ENCODE data around the gene CMTM8.

Gene CMTM8

GRCh38 chr3:32355751-32356291, 117.3 kb downstream of the CMTM8 start:
- H3K27me3 ChIP-seq (ENCODE audit: control insufficient read depth in 1 of 2, insufficient read depth in 1 of 2, low read length in 2 of 2), result peaks cover 0 to 16% of the 10 kb centered on the region in 2 experiments
- no peaks in the 10 kb centered on the region for H3K36me3 ChIP-seq (ENCODE audit: control insufficient read depth in 1 of 2, insufficient read depth in 2 of 2, low read depth in 1 of 2, low read length in 2 of 2)
- no peak overlapping the region for H3K27ac ChIP-seq (ENCODE audit: low read length, poor library complexity, severe bottlenecking)
- H2BK15ac ChIP-seq (ENCODE audit: low read depth, poor library complexity, severe bottlenecking), result peak overlapping the region; percentile 46
- H4K8ac ChIP-seq (ENCODE audit: low read length), result no peak overlapping the region
- H3K79me1 ChIP-seq (replicated peaks; ENCODE audit: low read length, poor library complexity, severe bottlenecking), result peaks cover 3% of the 10 kb centered on the region
- H3K18ac ChIP-seq (ENCODE audit: low read depth in 1 of 2, low read length in 2 of 2), result no peak overlapping the region
- H2BK5ac ChIP-seq (ENCODE audit: low read depth, low read length, poor library complexity, severe bottlenecking), result no peak overlapping the region
- H3K4me3 ChIP-seq (ENCODE audit: insufficient read depth in 1 of 2, low read depth in 1 of 2, low read length in 2 of 2), result no peak overlapping the region
- H3K23ac ChIP-seq (ENCODE audit: low read length in 2 of 2), result no peak overlapping the region
- H3K14ac ChIP-seq (ENCODE audit: low read length in 2 of 2), result no peak overlapping the region
- H3K9me3 ChIP-seq (ENCODE audit: control insufficient read depth, low read length), result no peaks in the 10 kb centered on the region
- no peak overlapping the region for H3K4ac ChIP-seq (ENCODE audit: low read depth in 1 of 2, low read length in 2 of 2)
- peaks cover 6% of the 10 kb centered on the region for H3K4me1 ChIP-seq (ENCODE audit: control insufficient read depth, insufficient read depth, low read depth, low read length)
- WGBS, result 94% methylated on average over 7 of the region's 8 CpGs
- H2BK120ac ChIP-seq (ENCODE audit: low read depth, low read length), result no peak overlapping the region
- no peak overlapping the region for H2BK12ac ChIP-seq (ENCODE audit: low read length in 2 of 2)
- H3K9ac ChIP-seq (ENCODE audit: low read length), result no peak overlapping the region
- no peak overlapping the region for H2AK5ac ChIP-seq (ENCODE audit: low read length, severe bottlenecking)
- H3K4me2 ChIP-seq (ENCODE audit: low read length, poor library complexity, severe bottlenecking), result no peak overlapping the region
- no peak for DNase-seq
- no peak overlapping the region for H2AFZ ChIP-seq (ENCODE audit: low read depth, low read length)
- H4K91ac ChIP-seq (ENCODE audit: low read length), result no peak overlapping the region

GRCh38 chr3:32359766-32360492, 121.4 kb downstream of the CMTM8 start:
- Histone ChIP-seq H2AFZ (ENCODE audit: low read depth, low read length) (no peak overlapping the region), H3K4me1 (ENCODE audit: control insufficient read depth, insufficient read depth, low read depth, low read length) (peaks cover 6% of the 10 kb centered on the region), H3K36me3 (ENCODE audit: control insufficient read depth in 1 of 2, insufficient read depth in 2 of 2, low read depth in 1 of 2, low read length in 2 of 2) (no peaks in the 10 kb centered on the region), H3K27me3 (ENCODE audit: control insufficient read depth in 1 of 2, insufficient read depth in 1 of 2, low read length in 2 of 2) (peaks cover 0 to 20% of the 10 kb centered on the region in 2 experiments), H3K23ac (ENCODE audit: low read length in 2 of 2) (no peak overlapping the region), H2BK5ac (ENCODE audit: low read depth, low read length, poor library complexity, severe bottlenecking) (no peak overlapping the region), H3K18ac (ENCODE audit: low read depth in 1 of 2, low read length in 2 of 2) (no peak overlapping the region), H3K9ac (ENCODE audit: low read length) (no peak overlapping the region), H3K4ac (ENCODE audit: low read depth in 1 of 2, low read length in 2 of 2) (no peak overlapping the region), H4K91ac (ENCODE audit: low read length) (no peak overlapping the region), H4K8ac (ENCODE audit: low read length) (no peak overlapping the region), H2BK12ac (ENCODE audit: low read length in 2 of 2) (no peak overlapping the region), H3K4me3 (ENCODE audit: insufficient read depth in 1 of 2, low read depth in 1 of 2, low read length in 2 of 2) (no peak overlapping the region), H2BK15ac (ENCODE audit: low read depth, poor library complexity, severe bottlenecking) (no peak overlapping the region), H2BK120ac (ENCODE audit: low read depth, low read length) (no peak overlapping the region), H3K27ac (ENCODE audit: low read length, poor library complexity, severe bottlenecking) (peak overlapping the region; percentile 8), H3K79me1 (replicated peaks; ENCODE audit: low read length, poor library complexity, severe bottlenecking) (peaks cover 3% of the 10 kb centered on the region), H2AK5ac (ENCODE audit: low read length, severe bottlenecking) (no peak overlapping the region), H3K14ac (ENCODE audit: low read length in 2 of 2) (no peak overlapping the region), H3K9me3 (ENCODE audit: control insufficient read depth, low read length) (no peaks in the 10 kb centered on the region), H3K4me2 (ENCODE audit: low read length, poor library complexity, severe bottlenecking) (no peak overlapping the region)
- no peak for DNase-seq
- 71% methylated on average over 4 of the region's 5 CpGs for WGBS

- no peak overlapping the region for H2BK12ac ChIP-seq (ENCODE audit: low read length in 2 of 2)
- WGBS, result 76% methylated on average over 4 of the region's 4 CpGs
- H2BK120ac ChIP-seq (ENCODE audit: low read depth, low read length), result no peak overlapping the region
- no peak overlapping the region for H2AFZ ChIP-seq (ENCODE audit: low read depth, low read length)
- no peak overlapping the region for H3K4me3 ChIP-seq (ENCODE audit: insufficient read depth in 1 of 2, low read depth in 1 of 2, low read length in 2 of 2)
- H3K27me3 ChIP-seq (ENCODE audit: control insufficient read depth in 1 of 2, insufficient read depth in 1 of 2, low read length in 2 of 2), result peaks cover 0 to 19% of the 10 kb centered on the region in 2 experiments
- no peak overlapping the region for H3K4me2 ChIP-seq (ENCODE audit: low read length, poor library complexity, severe bottlenecking)
- H3K27ac ChIP-seq (ENCODE audit: low read length, poor library complexity, severe bottlenecking), result peak overlapping the region; percentile 8
- no peak for DNase-seq
- peaks cover 1% of the 10 kb centered on the region for H3K79me1 ChIP-seq (replicated peaks; ENCODE audit: low read length, poor library complexity, severe bottlenecking)
- no peak overlapping the region for H3K23ac ChIP-seq (ENCODE audit: low read length in 2 of 2)
- H2BK5ac ChIP-seq (ENCODE audit: low read depth, low read length, poor library complexity, severe bottlenecking), result no peak overlapping the region
- no peak overlapping the region for H2BK15ac ChIP-seq (ENCODE audit: low read depth, poor library complexity, severe bottlenecking)
- no peak overlapping the region for H3K18ac ChIP-seq (ENCODE audit: low read depth in 1 of 2, low read length in 2 of 2)
- no peak overlapping the region for H3K9ac ChIP-seq (ENCODE audit: low read length)
- H3K4ac ChIP-seq (ENCODE audit: low read depth in 1 of 2, low read length in 2 of 2), result no peak overlapping the region
- no peak overlapping the region for H4K91ac ChIP-seq (ENCODE audit: low read length)
- no peaks in the 10 kb centered on the region for H3K9me3 ChIP-seq (ENCODE audit: control insufficient read depth, low read length)
- no peak overlapping the region for H4K8ac ChIP-seq (ENCODE audit: low read length)
- H2AK5ac ChIP-seq (ENCODE audit: low read length, severe bottlenecking), result no peak overlapping the region
- peaks cover 6% of the 10 kb centered on the region for H3K4me1 ChIP-seq (ENCODE audit: control insufficient read depth, insufficient read depth, low read depth, low read length)
- H3K36me3 ChIP-seq (ENCODE audit: control insufficient read depth in 1 of 2, insufficient read depth in 2 of 2, low read depth in 1 of 2, low read length in 2 of 2), result no peaks in the 10 kb centered on the region
- no peak overlapping the region for H3K14ac ChIP-seq (ENCODE audit: low read length in 2 of 2)
Observed at GRCh38 chr3:32360493-32360827, 122.0 kb downstream of the CMTM8 start.

- Histone ChIP-seq H3K27me3 (ENCODE audit: control insufficient read depth in 1 of 2, insufficient read depth in 1 of 2, low read length in 2 of 2) (peaks cover 0 to 7% of the 10 kb centered on the region in 2 experiments), H2AK5ac (ENCODE audit: low read length, severe bottlenecking) (no peak overlapping the region), H3K4ac (ENCODE audit: low read depth in 1 of 2, low read length in 2 of 2) (no peak overlapping the region), H4K91ac (ENCODE audit: low read length) (no peak overlapping the region), H3K79me1 (replicated peaks; ENCODE audit: low read length, poor library complexity, severe bottlenecking) (peaks cover 1% of the 10 kb centered on the region), H3K23ac (ENCODE audit: low read length in 2 of 2) (no peak overlapping the region), H2BK12ac (ENCODE audit: low read length in 2 of 2) (no peak overlapping the region), H2BK120ac (ENCODE audit: low read depth, low read length) (no peak overlapping the region), H3K4me2 (ENCODE audit: low read length, poor library complexity, severe bottlenecking) (no peak overlapping the region), H2BK5ac (ENCODE audit: low read depth, low read length, poor library complexity, severe bottlenecking) (no peak overlapping the region), H4K8ac (ENCODE audit: low read length) (no peak overlapping the region), H3K4me3 (ENCODE audit: insufficient read depth in 1 of 2, low read depth in 1 of 2, low read length in 2 of 2) (no peak overlapping the region), H3K27ac (ENCODE audit: low read length, poor library complexity, severe bottlenecking) (no peak overlapping the region), H2BK15ac (ENCODE audit: low read depth, poor library complexity, severe bottlenecking) (no peak overlapping the region), H3K9me3 (ENCODE audit: control insufficient read depth, low read length) (no peaks in the 10 kb centered on the region), H3K4me1 (ENCODE audit: control insufficient read depth, insufficient read depth, low read depth, low read length) (peaks cover 5% of the 10 kb centered on the region), H2AFZ (ENCODE audit: low read depth, low read length) (no peak overlapping the region), H3K18ac (ENCODE audit: low read depth in 1 of 2, low read length in 2 of 2) (no peak overlapping the region), H3K14ac (ENCODE audit: low read length in 2 of 2) (no peak overlapping the region), H3K36me3 (ENCODE audit: control insufficient read depth in 1 of 2, insufficient read depth in 2 of 2, low read depth in 1 of 2, low read length in 2 of 2) (peaks cover 0 to 6% of the 10 kb centered on the region in 2 experiments), H3K9ac (ENCODE audit: low read length) (no peak overlapping the region)
- peak; percentile 72 for DNase-seq
- 23% methylated on average over 5 of the region's 6 CpGs for WGBS
Observed at GRCh38 chr3:32366638-32367397, 128.3 kb downstream of the CMTM8 start.
